ENCODE results near the gene MXD3.

The MXD3 gene

GRCh38 chr5:177304392-177305119, 7.1 kb downstream of the MXD3 start:
- Histone ChIP-seq H2AFZ (ENCODE audit: low read length) (no peak overlapping the region), H3K9ac (ENCODE audit: low read length) (peak overlapping the region; percentile 99), H4K20me1 (ENCODE audit: insufficient read depth, low read length) (0 out of 2 replicates have a peak, but pooled peaks cover 7% of the 10 kb centered on the region), H3K27ac (ENCODE audit: low read length) (peak overlapping the region; percentile 93), H3K36me3 (replicated peaks; ENCODE audit: insufficient read depth, low read length) (no peaks in the 10 kb centered on the region), H3K4me2 (ENCODE audit: low read depth, low read length) (peak overlapping the region; percentile 95), H3K79me2 (ENCODE audit: low read length) (peaks cover 86% of the 10 kb centered on the region), H3K27me3 (replicated peaks; ENCODE audit: insufficient read depth, low read length) (no peaks in the 10 kb centered on the region), H3F3A (ENCODE audit: insufficient read depth, low read length) (peaks cover 77% of the 10 kb centered on the region), H3K9me2 (replicated peaks; ENCODE audit: insufficient read depth, low read length) (no peaks in the 10 kb centered on the region), H3K9me3 (replicated peaks; ENCODE audit: insufficient read depth, low read length) (no peaks in the 10 kb centered on the region), H3K4me3 (ENCODE audit: low read length) (peak overlapping the region; percentile 98), H3K4me1 (ENCODE audit: low read length) (peaks cover 36% of the 10 kb centered on the region)
- TF ChIP-seq EZH2phosphoT487 (IDR thresholded peaks at IDR 0.05; ENCODE audit: low read length) (no peak), CTCF (IDR thresholded peaks at IDR 0.05; ENCODE audit: low read length) (no peak), EZH2 (optimal IDR thresholded peaks at IDR 0.05; ENCODE audit: low read depth, low read length) (no peak)
- DNase-seq: peak; percentile 70

- peaks cover 38% of the 10 kb centered on the region for H3K4me1 ChIP-seq (ENCODE audit: low read length)
- TF ChIP-seq CTCF (IDR thresholded peaks at IDR 0.05; ENCODE audit: low read length) (no peak), EZH2phosphoT487 (IDR thresholded peaks at IDR 0.05; ENCODE audit: low read length) (no peak), EZH2 (optimal IDR thresholded peaks at IDR 0.05; ENCODE audit: low read depth, low read length) (no peak)
- no peaks in the 10 kb centered on the region for H3K9me3 ChIP-seq (replicated peaks; ENCODE audit: insufficient read depth, low read length)
- peak; percentile 28 for DNase-seq
- H3K4me3 ChIP-seq (ENCODE audit: low read length): peak overlapping the region; percentile 98
- H3K36me3 ChIP-seq (replicated peaks; ENCODE audit: insufficient read depth, low read length): no peaks in the 10 kb centered on the region
- H4K20me1 ChIP-seq (ENCODE audit: insufficient read depth, low read length): 0 out of 2 replicates have a peak, but pooled peaks cover 7% of the 10 kb centered on the region
- peak overlapping the region; percentile 95 for H3K4me2 ChIP-seq (ENCODE audit: low read depth, low read length)
- H3K27me3 ChIP-seq (replicated peaks; ENCODE audit: insufficient read depth, low read length): no peaks in the 10 kb centered on the region
- H3F3A ChIP-seq (ENCODE audit: insufficient read depth, low read length): peaks cover 77% of the 10 kb centered on the region
- peaks cover 80% of the 10 kb centered on the region for H3K79me2 ChIP-seq (ENCODE audit: low read length)
- H3K9ac ChIP-seq (ENCODE audit: low read length): peak overlapping the region; percentile 99
- no peak overlapping the region for H2AFZ ChIP-seq (ENCODE audit: low read length)
- H3K27ac ChIP-seq (ENCODE audit: low read length): peak overlapping the region; percentile 93
- H3K9me2 ChIP-seq (replicated peaks; ENCODE audit: insufficient read depth, low read length): no peaks in the 10 kb centered on the region
These were observed 7.7 kb downstream of the MXD3 start for GRCh38 chr5:177303925-177304391.

GRCh38 chr5:177303121-177303924, 8.4 kb downstream of the MXD3 start, which contains the start of the genes PRELID1 and RAB24:
Gene PRELID1, plus strand, starts transcription at chr5:177303799. Its CDS starts 187 bp downstream, at chr5:177303986.
Gene RAB24, minus strand, starts transcription at chr5:177303719. Its CDS starts 431 bp downstream, at chr5:177303288.
- no peaks in the 10 kb centered on the region for H3K27me3 ChIP-seq (replicated peaks; ENCODE audit: insufficient read depth, low read length)
- H4K20me1 ChIP-seq (ENCODE audit: insufficient read depth, low read length): 0 out of 2 replicates have a peak, but pooled peaks cover 7% of the 10 kb centered on the region
- H2AFZ ChIP-seq (ENCODE audit: low read length): peak within 1 kb of the TSS; percentile 59
- H3K4me2 ChIP-seq (ENCODE audit: low read depth, low read length): peak within 1 kb of the TSS; percentile 95
- DNase-seq: peak; percentile 88
- H3K27ac ChIP-seq (ENCODE audit: low read length): peak within 1 kb of the TSS; percentile 93
- peak within 1 kb of the TSS; percentile 98 for H3K4me3 ChIP-seq (ENCODE audit: low read length)
- H3K36me3 ChIP-seq (replicated peaks; ENCODE audit: insufficient read depth, low read length): no peaks in the 10 kb centered on the region
- TF ChIP-seq CTCF (IDR thresholded peaks at IDR 0.05; ENCODE audit: low read length): peak; percentile 32
- no peak for TF ChIP-seq EZH2 (optimal IDR thresholded peaks at IDR 0.05; ENCODE audit: low read depth, low read length)
- H3K79me2 ChIP-seq (ENCODE audit: low read length): peaks cover 74% of the 10 kb centered on the region
- H3F3A ChIP-seq (ENCODE audit: insufficient read depth, low read length): peaks cover 80% of the 10 kb centered on the region
- H3K9me3 ChIP-seq (replicated peaks; ENCODE audit: insufficient read depth, low read length): no peaks in the 10 kb centered on the region
- H3K9ac ChIP-seq (ENCODE audit: low read length): peak within 1 kb of the TSS; percentile 99
- H3K9me2 ChIP-seq (replicated peaks; ENCODE audit: insufficient read depth, low read length): no peaks in the 10 kb centered on the region
- H3K4me1 ChIP-seq (ENCODE audit: low read length): peaks cover 42% of the 10 kb centered on the region

All from MM.1S (cell line).